Measurements from ENCODE around the gene DENND2A.
"Not testable (repeated sequence)": the region's sequence is repeated elsewhere in the genome, so short reads cannot be mapped to it uniquely, and the experiment has no call there.

The DENND2A gene

DNA sequence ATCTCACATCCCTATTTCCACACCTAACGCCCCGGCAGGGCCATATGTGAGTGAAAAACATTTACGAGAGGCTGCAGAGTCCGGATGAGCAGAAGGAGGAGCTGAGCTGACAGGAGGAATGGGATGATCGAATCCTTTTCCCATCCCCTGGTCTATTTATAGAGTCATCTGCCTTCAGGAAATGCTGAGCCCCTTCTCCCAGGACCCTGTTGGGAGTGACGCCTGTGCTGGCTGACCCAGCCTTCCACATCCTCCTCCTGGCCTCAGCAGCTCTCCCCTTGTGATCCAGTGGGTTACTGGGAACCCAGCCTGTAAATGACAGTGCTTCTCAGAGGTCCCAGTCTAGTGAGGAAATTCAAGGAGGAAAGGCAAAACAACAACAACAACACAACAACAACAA, 16.6 kb downstream of the DENND2A start:
- DNase-seq (ENCODE audit: low read depth) = no peak
- no peak for TF ChIP-seq CTCF (IDR thresholded peaks at IDR 0.05; ENCODE audit: low read depth, low read length, missing control alignments)
- no peak overlapping the region for H3K4me3 ChIP-seq (ENCODE audit: low read depth, low read length)

GRCh38 chr7:140621401-140622021, 19.1 kb downstream of the DENND2A start:
- no peak for TF ChIP-seq CTCF (IDR thresholded peaks at IDR 0.05; ENCODE audit: low read depth, low read length, missing control alignments)
- no peak for DNase-seq (ENCODE audit: low read depth)
- no peak overlapping the region for H3K4me3 ChIP-seq (ENCODE audit: low read depth, low read length)

DNA sequence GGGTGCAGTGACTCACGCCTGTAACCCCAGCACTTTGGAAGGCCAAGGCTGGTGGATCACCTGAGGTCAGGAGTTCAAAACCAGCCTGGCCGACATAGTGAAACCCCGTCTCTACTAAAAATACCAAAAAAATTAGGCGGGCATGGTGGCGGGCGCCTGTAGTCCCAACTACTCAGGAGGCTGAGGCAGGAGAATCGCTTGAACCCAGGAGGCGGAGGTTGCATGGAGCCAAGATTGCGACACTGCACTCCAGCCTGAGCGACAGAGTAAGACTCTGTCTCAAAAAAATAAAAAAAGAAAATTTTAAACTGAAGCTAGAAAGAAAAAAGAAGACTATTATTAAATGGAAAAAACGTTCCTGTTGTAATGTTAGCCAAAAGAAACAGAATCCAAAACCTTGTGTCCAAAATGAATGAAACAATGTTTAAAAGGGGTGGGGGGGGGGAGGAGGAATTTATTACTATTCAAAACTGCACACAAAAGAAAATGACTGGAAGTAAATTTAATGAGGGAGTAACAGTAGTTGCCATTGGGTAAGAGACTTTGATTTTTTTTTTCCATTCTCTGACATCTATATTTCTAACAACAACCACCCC, 20.6 kb downstream of the DENND2A start:
- not testable (repeated sequence) for DNase-seq (ENCODE audit: low read depth); H3K4me3 ChIP-seq (ENCODE audit: low read depth, low read length)

DNA sequence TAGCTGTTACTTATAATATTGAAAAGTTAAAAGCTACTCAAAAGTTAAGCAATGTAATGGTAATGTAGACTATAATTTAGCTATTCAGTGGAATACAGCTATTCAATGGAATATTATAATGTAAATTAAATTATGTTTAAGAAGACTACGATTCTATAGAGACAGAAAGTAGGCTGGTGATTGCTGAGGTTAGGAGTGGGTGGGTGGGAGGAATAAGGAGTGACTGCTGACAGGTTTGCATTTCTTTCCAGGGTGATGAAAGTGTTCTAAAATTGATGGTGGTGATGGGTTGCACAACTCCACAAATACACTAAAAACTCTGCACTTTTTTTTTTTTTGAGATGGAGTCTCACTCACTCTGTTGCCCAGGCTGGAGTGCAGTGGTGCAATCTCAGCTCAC, 21.4 kb downstream of the DENND2A start:
- no peak overlapping the region for H3K4me3 ChIP-seq (ENCODE audit: low read depth, low read length)
- no peak for DNase-seq (ENCODE audit: low read depth)
- TF ChIP-seq CTCF (IDR thresholded peaks at IDR 0.05; ENCODE audit: low read depth, low read length, missing control alignments) = no peak

- no peak for TF ChIP-seq CTCF (IDR thresholded peaks at IDR 0.05; ENCODE audit: low read depth, low read length, missing control alignments)
- H3K4me3 ChIP-seq (ENCODE audit: low read depth, low read length) = no peak overlapping the region
- no peak for DNase-seq (ENCODE audit: low read depth)
Observed at GRCh38 chr7:140618306-140618705, 22.3 kb downstream of the DENND2A start.

DNA sequence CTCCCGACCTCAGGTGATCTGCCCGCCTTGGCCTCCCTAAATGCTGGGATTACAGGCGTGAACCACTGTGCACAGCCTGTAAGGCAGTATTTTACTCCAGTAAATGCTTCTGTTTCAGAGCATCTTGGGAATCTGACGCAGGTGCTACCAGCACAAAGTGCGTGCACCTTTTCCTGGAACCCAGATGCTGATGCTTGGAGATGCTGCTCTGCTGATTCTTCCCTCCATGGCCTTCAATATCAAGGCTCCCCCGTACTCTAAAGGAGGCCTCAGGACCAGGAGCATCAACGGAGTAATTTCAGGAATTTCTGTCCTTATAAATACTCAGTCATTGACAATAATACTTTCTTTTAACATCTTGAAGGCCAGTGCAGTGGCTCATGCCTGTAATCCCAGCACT, 23.5 kb downstream of the DENND2A start:
- H3K4me3 ChIP-seq (ENCODE audit: low read depth, low read length) = no peak overlapping the region
- no peak for DNase-seq (ENCODE audit: low read depth)
- TF ChIP-seq CTCF (IDR thresholded peaks at IDR 0.05; ENCODE audit: low read depth, low read length, missing control alignments) = no peak

- no peak overlapping the region for H3K4me3 ChIP-seq (ENCODE audit: low read depth, low read length)
- DNase-seq (ENCODE audit: low read depth) = no peak
- no peak for TF ChIP-seq CTCF (IDR thresholded peaks at IDR 0.05; ENCODE audit: low read depth, low read length, missing control alignments)
Observed at GRCh38 chr7:140616328-140616727, 24.3 kb downstream of the DENND2A start.

All from GM12864 (cell line).